DMS 273 (cell line): ENCODE results near the gene TANGO2.
A peak's percentile ranks its signal among the peaks of the same experiment; 100 is the strongest.
"Not testable (repeated sequence)": the region's sequence is repeated elsewhere in the genome, so short reads cannot be mapped to it uniquely, and the experiment has no call there.

Experiments
- DNase-seq: peaks from one replicate; lab custom pipeline; 2025; ENCODE audit not compliant: unreplicated experiment; lab: John Stamatoyannopoulos, UW

The TANGO2 gene

GRCh38 chr22:20060700-20061480 is 40.0 kb downstream of the TANGO2 start:
- no peak for DNase-seq

- DNase-seq, result no peak
Observed at GRCh38 chr22:20061481-20061861, 40.6 kb downstream of the TANGO2 start.

GRCh38 chr22:20062043-20062765 is 41.3 kb downstream of the TANGO2 start:
- DNase-seq, result no peak

- no peak for DNase-seq
Observed at GRCh38 chr22:20062766-20063083, 41.8 kb downstream of the TANGO2 start.

- no peak for DNase-seq
Observed at GRCh38 chr22:20063271-20064139, 42.6 kb downstream of the TANGO2 start.

GRCh38 chr22:20064140-20064480 is 43.2 kb downstream of the TANGO2 start:
- no peak for DNase-seq

- no peak for DNase-seq
Observed at GRCh38 chr22:20064545-20065262, 43.8 kb downstream of the TANGO2 start.

- DNase-seq, result no peak
Observed at GRCh38 chr22:20065896-20066616, 45.1 kb downstream of the TANGO2 start.

- no peak for DNase-seq
Observed at GRCh38 chr22:20066617-20067383, 45.9 kb downstream of the TANGO2 start.

GRCh38 chr22:20067384-20067682 is 46.4 kb downstream of the TANGO2 start:
- DNase-seq, result not testable (repeated sequence)

GRCh38 chr22:20068640-20069039 is 47.7 kb downstream of the TANGO2 start:
- no peak for DNase-seq

GRCh38 chr22:20069331-20070042 is 48.6 kb downstream of the TANGO2 start:
- no peak for DNase-seq

GRCh38 chr22:20071524-20071972 is 50.6 kb downstream of the TANGO2 start:
- no peak for DNase-seq

GRCh38 chr22:20076627-20077172 is 55.8 kb downstream of the TANGO2 start:
- no peak for DNase-seq

- peak; percentile 96 for DNase-seq
Observed at GRCh38 chr22:20079745-20080444, 59.0 kb downstream of the TANGO2 start, which contains the start of gene DGCR8. Gene DGCR8, plus strand, starts transcription at chr22:20080241. Its CDS starts 5,723 bp downstream, at chr22:20085964.

GRCh38 chr22:20080445-20080775 is 59.5 kb downstream of the TANGO2 start:
- peak; percentile 82 for DNase-seq

- peak; percentile 61 for DNase-seq
Observed at GRCh38 chr22:20080776-20081654, 60.1 kb downstream of the TANGO2 start.
